Adrenal gland (tissue), 5 donors: Measurements from ENCODE around the gene CNIH2.

Experiments used
- CTCF ChIP-seq, 6 experiments: fragments of 450-650 bp in 4 of 6; fragments of 200-600 bp in 2 of 6; sonication (generic) in 1 of 6; IDR thresholded peaks; 1 replicate in 5 of 6; 2 replicates in 1 of 6; pipeline versions ENCODE4 v1.5.1 to v1.8.0; 2016 to 2021; ENCODE audit warnings: antibody characterized with exemption in 6 of 6, mild to moderate bottlenecking in 2 of 6, moderate library complexity in 1 of 6
- POLR2A ChIP-seq, 2 donors: fragments of 450-650 bp; IDR thresholded peaks; one replicate each; pipeline ENCODE4 v1.6.1; 2017; ENCODE audit warnings: antibody characterized with exemption in 2 of 2, mild to moderate bottlenecking in 2 of 2, moderate library complexity in 1 of 2
- donor health status: DM: no; HTN: no; CAD: no.

GRCh38 chr11:66274219-66274618 lies 3.8 kb upstream of the CNIH2 start:
- TF ChIP-seq POLR2A (IDR thresholded peaks at IDR 0.05) (no peak), CTCF (IDR thresholded peaks at IDR 0.05) (no peak)
